SK-N-SH (cell line): ENCODE results near the gene BCAN. TPM values are rescaled to one million over a fixed set of nuclear protein-coding genes. Genes with fewer than 3 reads are reported as not detected.

ENCODE experiments used
- CTCF ChIA-PET: fragments of 300-600, 350-600 bp; formaldehyde crosslinking; extraction: SDS; loops from one replicate; lab custom pipeline; 2021; lab: Yijun Ruan, JAX
- POLR2A ChIA-PET: fragments of 350-600 bp; sonication (Branson Sonifier 250); formaldehyde crosslinking; extraction: SDS; loops from one replicate; lab custom pipeline; 2020; ENCODE audit warnings: antibody characterized with exemption, inconsistent platforms; lab: Yijun Ruan, JAX
- DNase-seq: peaks from one replicate; pipeline ENCODE4 v3.0.0; 2012
- H2AFZ ChIP-seq: fragments of 200-600 bp; sonication (generic); 2 replicates; pipeline ENCODE4 v1.8.1; 2016; ENCODE audit warnings: antibody characterized with exemption, mild to moderate bottlenecking, low read depth
- H3F3A ChIP-seq: fragments of 200-600 bp; sonication (generic); replicated peaks from 2 replicates; pipeline ENCODE3; 2016; ENCODE audit warnings: antibody characterized with exemption, mild to moderate bottlenecking; ENCODE audit not compliant: insufficient read depth
- H3K27ac ChIP-seq, 2 experiments: fragments of 200-500 bp in 1 of 2; fragments of 200-600 bp in 1 of 2; sonication (Bioruptor generic) in 1 of 2; sonication (generic), shearing (Covaris generic) in 1 of 2; 2 replicates each; pipeline versions ENCODE4 v1.5.1 to v1.6.1; 2014 to 2016; ENCODE audit warnings: low read depth in 2 of 2, inconsistent platforms in 1 of 2, low read length in 1 of 2, mild to moderate bottlenecking in 1 of 2, mixed read lengths in 1 of 2
- H3K27me3 ChIP-seq: fragments of 200-600 bp; sonication (generic), shearing (Covaris generic); 2 replicates; pipeline ENCODE4 v1.6.1; 2016; ENCODE audit warnings: mixed run types; ENCODE audit not compliant: insufficient read depth
- H3K36me3 ChIP-seq, 2 experiments: fragments of 200-500 bp in 1 of 2; fragments of 200-600 bp in 1 of 2; sonication (Bioruptor generic) in 1 of 2; sonication (generic) in 1 of 2; replicated peaks in 1 of 2; 2 replicates each; pipeline versions ENCODE3 to v1.5.1; 2014 to 2016; ENCODE audit warnings: low read length in 1 of 2, mild to moderate bottlenecking in 1 of 2; ENCODE audit not compliant: insufficient read depth in 2 of 2, control insufficient read depth in 1 of 2
- H3K4me1 ChIP-seq, 2 experiments: fragments of 200-500 bp in 1 of 2; fragments of 200-600 bp in 1 of 2; sonication (Bioruptor generic) in 1 of 2; sonication (generic), shearing (Covaris generic) in 1 of 2; 2 replicates each; pipeline versions ENCODE4 v1.5.1 to v1.6.1; 2014 to 2016; ENCODE audit warnings: low read depth in 1 of 2, low read length in 1 of 2, mixed run types in 1 of 2; ENCODE audit not compliant: insufficient read depth in 2 of 2, control insufficient read depth in 1 of 2
- H3K4me2 ChIP-seq: fragments of 200-600 bp; sonication (generic), shearing (Covaris generic); 2 replicates; pipeline ENCODE4 v1.6.1; 2017; ENCODE audit warnings: mixed run types
- H3K4me3 ChIP-seq, 2 experiments: fragments of 200-500 bp in 1 of 2; fragments of 200-600 bp in 1 of 2; sonication (Bioruptor generic) in 1 of 2; sonication (generic), shearing (Covaris generic) in 1 of 2; 2 replicates each; pipeline versions ENCODE4 v1.5.1 to v1.8.1; 2014 to 2016; ENCODE audit warnings: low read depth in 2 of 2, inconsistent platforms in 1 of 2, low read length in 1 of 2, mild to moderate bottlenecking in 1 of 2, mixed read lengths in 1 of 2, moderate library complexity in 1 of 2
- H3K79me2 ChIP-seq: fragments of 200-600 bp; sonication (generic); 2 replicates; pipeline ENCODE4 v1.8.1; 2017; ENCODE audit warnings: mild to moderate bottlenecking; ENCODE audit not compliant: insufficient read depth
- H3K9ac ChIP-seq: fragments of 200-600 bp; sonication (generic); 2 replicates; pipeline ENCODE4 v1.6.1; 2017; ENCODE audit warnings: mixed run types
- H3K9me2 ChIP-seq: fragments of 200-600 bp; sonication (generic); 2 replicates; pipeline ENCODE4 v1.6.1; 2017; ENCODE audit warnings: mixed run types
- H3K9me3 ChIP-seq: fragments of 200-600 bp; sonication (generic); 2 replicates; pipeline ENCODE4 v1.6.1; 2017; ENCODE audit warnings: mixed run types, mild to moderate bottlenecking, moderate library complexity
- H4K20me1 ChIP-seq: fragments of 200-600 bp; sonication (generic); 2 replicates; pipeline ENCODE4 v1.6.1; 2017; ENCODE audit warnings: mild to moderate bottlenecking, mixed run types; ENCODE audit not compliant: insufficient read depth
- CHD2 ChIP-seq: fragments of 150-350 bp; IDR thresholded peaks from 2 replicates; pipeline ENCODE4 v1.6.1; 2018; ENCODE audit warnings: low read length; ENCODE audit not compliant: partially characterized antibody
- CTCF ChIP-seq: fragments of 200-600 bp; sonication (generic); IDR thresholded peaks from 2 replicates; pipeline ENCODE4 v1.6.1; 2017; ENCODE audit warnings: antibody characterized with exemption, mild to moderate bottlenecking, moderate library complexity
- GABPA ChIP-seq: IDR thresholded peaks from 2 replicates; pipeline ENCODE4 v1.4.0; 2012; ENCODE audit warnings: low read depth, mild to moderate bottlenecking
- GATA2 ChIP-seq: sonication (generic); formaldehyde crosslinking; IDR thresholded peaks from 2 replicates; pipeline ENCODE4 v1.5.0; 2020; ENCODE audit warnings: mild to moderate bottlenecking, missing genetic modification reagents
- IRF3 ChIP-seq: fragments of 150-350 bp; IDR thresholded peaks from 2 replicates; pipeline ENCODE4 v1.6.1; 2016; ENCODE audit warnings: mild to moderate bottlenecking, low read depth, low read length
- MEF2A ChIP-seq: IDR thresholded peaks from 2 replicates; pipeline ENCODE4 v1.4.0; 2012; ENCODE audit warnings: low read depth, borderline replicate concordance
- NFIC ChIP-seq: IDR thresholded peaks from 2 replicates; pipeline ENCODE4 v1.4.0; 2012; ENCODE audit warnings: borderline replicate concordance
- NRF1 ChIP-seq: IDR thresholded peaks from 2 replicates; pipeline ENCODE4 v1.6.1; 2012; ENCODE audit warnings: low read depth, mild to moderate bottlenecking, low read length
- PBX3 ChIP-seq: IDR thresholded peaks from 2 replicates; pipeline ENCODE4; 2012
- POLR2AphosphoS5 ChIP-seq: IDR thresholded peaks from 2 replicates; pipeline ENCODE4 v1.6.1; 2012; ENCODE audit warnings: low read depth, low read length
- RXRA ChIP-seq: IDR thresholded peaks from 2 replicates; pipeline ENCODE4 v1.4.0; 2012; ENCODE audit warnings: low read depth, mild to moderate bottlenecking, borderline replicate concordance
- SIN3A ChIP-seq: IDR thresholded peaks from 2 replicates; pipeline ENCODE4 v1.6.1; 2012; ENCODE audit warnings: low read depth, mild to moderate bottlenecking, low read length, moderate library complexity, borderline replicate concordance
- TAF1 ChIP-seq: IDR thresholded peaks from 2 replicates; pipeline ENCODE4 v1.6.1; 2012; ENCODE audit warnings: low read depth, mild to moderate bottlenecking, low read length, moderate library complexity, borderline replicate concordance
- TCF12 ChIP-seq: IDR thresholded peaks from 2 replicates; pipeline ENCODE4 v1.4.0; 2012
- USF1 ChIP-seq: IDR thresholded peaks from 2 replicates; pipeline ENCODE4 v1.4.0; 2012; ENCODE audit warnings: low read depth, borderline replicate concordance
- USF2 ChIP-seq: fragments of 150-350 bp; IDR thresholded peaks from 2 replicates; pipeline ENCODE4 v1.6.1; 2017; ENCODE audit warnings: antibody characterized with exemption, low read length, low read depth, borderline replicate concordance
- WGBS: methylation state at CpG from one replicate; pipeline ENCODE4 v1.1.6; 2017; ENCODE audit warnings: low lambda C conversion rate; 5-methylcytosine and 5-hydroxymethylcytosine counted together
- polyA plus RNA-seq, 3 experiments: library from polyadenylated mRNA; depleted of rRNA; stranded (reverse); fragments of >200 nt; gene quantifications; 2 replicates each; pipeline ENCODE4 v1.2.3, GENCODE V29; 2012
- TF ChIP-seq, protein P1 (sequence below): IDR thresholded peaks from 2 replicates; pipeline ENCODE4 v1.4.0; 2012; ENCODE audit warnings: low read depth, borderline replicate concordance

The BCAN gene
- polyA plus RNA-seq, 1 of the 3 experiments (the other 2 are of a cell fraction), result 0.25 TPM

GRCh38 chr1:156646738-156647211 lies 4.9 kb downstream of the BCAN start:
- H3K79me2 ChIP-seq, result no peaks in the 10 kb centered on the region
- H3K4me1 ChIP-seq, result peaks cover 0 to 3% of the 10 kb centered on the region in 2 experiments; a peak in 1 of 4 replicates
- no peak overlapping the region for H3K9ac ChIP-seq
- H3K9me2 ChIP-seq, result no peaks in the 10 kb centered on the region
- DNase-seq, result no peak
- peaks cover 5% of the 10 kb centered on the region for H3F3A ChIP-seq
- TF ChIP-seq, protein P1, sequence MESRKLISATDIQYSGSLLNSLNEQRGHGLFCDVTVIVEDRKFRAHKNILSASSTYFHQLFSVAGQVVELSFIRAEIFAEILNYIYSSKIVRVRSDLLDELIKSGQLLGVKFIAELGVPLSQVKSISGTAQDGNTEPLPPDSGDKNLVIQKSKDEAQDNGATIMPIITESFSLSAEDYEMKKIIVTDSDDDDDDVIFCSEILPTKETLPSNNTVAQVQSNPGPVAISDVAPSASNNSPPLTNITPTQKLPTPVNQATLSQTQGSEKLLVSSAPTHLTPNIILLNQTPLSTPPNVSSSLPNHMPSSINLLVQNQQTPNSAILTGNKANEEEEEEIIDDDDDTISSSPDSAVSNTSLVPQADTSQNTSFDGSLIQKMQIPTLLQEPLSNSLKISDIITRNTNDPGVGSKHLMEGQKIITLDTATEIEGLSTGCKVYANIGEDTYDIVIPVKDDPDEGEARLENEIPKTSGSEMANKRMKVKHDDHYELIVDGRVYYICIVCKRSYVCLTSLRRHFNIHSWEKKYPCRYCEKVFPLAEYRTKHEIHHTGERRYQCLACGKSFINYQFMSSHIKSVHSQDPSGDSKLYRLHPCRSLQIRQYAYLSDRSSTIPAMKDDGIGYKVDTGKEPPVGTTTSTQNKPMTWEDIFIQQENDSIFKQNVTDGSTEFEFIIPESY, result no peak
- TF ChIP-seq NFIC, result no peak
- TF ChIP-seq SIN3A, result no peak
- TF ChIP-seq GABPA, result no peak
- TF ChIP-seq RXRA, result no peak
- TF ChIP-seq NRF1, result no peak
- no peak for TF ChIP-seq USF1
- TF ChIP-seq MEF2A, result no peak
- TF ChIP-seq POLR2AphosphoS5, result no peak
- TF ChIP-seq PBX3, result no peak
- no peak for TF ChIP-seq IRF3
- TF ChIP-seq, all 33 proteins: peak for 0
- 93% methylated on average over 46 of the region's 51 CpGs for WGBS
- Histone ChIP-seq H3K27ac (no peak overlapping the region), H2AFZ (no peak overlapping the region), H4K20me1 (no peaks in the 10 kb centered on the region), H3K27me3 (peaks cover 10% of the 10 kb centered on the region), H3K4me3 (no peak overlapping the region), H3K36me3 (no peaks in the 10 kb centered on the region), H3K4me2 (no peak overlapping the region), H3K9me3 (no peaks in the 10 kb centered on the region)
- CTCF ChIA-PET, result interaction anchor here (0.8 to 17.8 kb wide), 9 partner anchors 12 to 261 kb away, joined by 3 to 252 read pairs (median 4); partner anchors contain the start of gene HAPLN2
- POLR2A ChIA-PET, result interaction anchor here (1.3 kb wide), 1 partner anchor 30 kb away, joined by 4 read pairs; the partner anchor contains the start of gene NES

- CTCF ChIA-PET, result interaction anchor here (0.8 to 17.8 kb wide), 5 partner anchors 11 to 262 kb away, joined by 3 to 252 read pairs (median 12); partner anchors contain the start of gene NES
- H3K79me2 ChIP-seq, result no peaks in the 10 kb centered on the region
- TF ChIP-seq TCF12 (no peak), CTCF (no peak), NRF1 (no peak), CHD2 (no peak), GATA2 (CRISPR knock-in tag) (no peak), USF2 (no peak), TAF1 (no peak)
- TF ChIP-seq, protein P1, result no peak
Observed at GRCh38 chr1:156647351-156647750, 5.4 kb downstream of the BCAN start.

More at GRCh38 chr1:156647351-156647750, 5.4 kb downstream of the BCAN start:
- Histone ChIP-seq H3K27me3 (peaks cover 6% of the 10 kb centered on the region), H3K9me3 (no peaks in the 10 kb centered on the region), H4K20me1 (peaks cover 4% of the 10 kb centered on the region; the same call in 1 of the 2 replicates), H3K4me3 (no peak overlapping the region), H3K36me3 (no peaks in the 10 kb centered on the region), H3F3A (peaks cover 5% of the 10 kb centered on the region), H3K9ac (no peak overlapping the region), H3K4me2 (no peak overlapping the region), H3K9me2 (no peaks in the 10 kb centered on the region), H3K4me1 (peaks cover 0 to 1% of the 10 kb centered on the region in 2 experiments; a peak in 1 of 4 replicates), H2AFZ (no peak overlapping the region), H3K27ac (no peak overlapping the region)
- POLR2A ChIA-PET, result no interaction called here
- DNase-seq, result no peak
- 67% methylated on average over 3 of the region's 10 CpGs for WGBS
